ENCODE results near the gene CASZ1.

DNA sequence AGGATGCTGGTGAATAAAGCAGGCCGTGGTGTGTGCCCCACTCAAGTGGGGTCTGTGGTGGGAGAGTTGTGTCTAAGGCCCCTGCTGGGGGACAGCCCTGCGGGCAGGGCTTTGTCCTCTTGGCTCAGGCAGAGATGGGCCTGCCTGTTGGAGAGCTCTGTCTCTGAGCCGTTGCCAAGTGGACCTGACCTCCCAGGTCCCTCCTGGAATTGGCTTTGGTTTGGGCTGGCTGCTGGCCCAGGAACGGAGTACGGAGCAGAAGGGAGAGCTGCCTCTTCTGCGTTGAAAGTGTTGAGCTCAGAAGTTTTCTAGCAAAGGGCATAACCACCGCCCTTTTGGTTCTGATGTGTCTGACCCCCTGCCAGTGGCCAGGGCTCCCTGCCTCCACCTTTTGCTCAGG, 167.8 kb downstream of the CASZ1 start:
- TF ChIP-seq EHMT2 (IDR thresholded peaks at IDR 0.05; ENCODE audit: low read depth) (no peak), EP300 (IDR thresholded peaks at IDR 0.05) (no peak), POLR2A (IDR thresholded peaks at IDR 0.05; ENCODE audit: low read length) (no peak), CHD2 (IDR thresholded peaks at IDR 0.05; ENCODE audit: low read length, partially characterized antibody) (no peak), RFX5 (IDR thresholded peaks at IDR 0.05) (no peak), ZNF302 (CRISPR knock-in tag; IDR thresholded peaks at IDR 0.05) (no peak), ESRRA (IDR thresholded peaks at IDR 0.05; ENCODE audit: borderline replicate concordance, low read length) (no peak), RAD21 (conservative IDR thresholded peaks at IDR 0.05 in 1 of 2, IDR thresholded peaks at IDR 0.05 in 1 of 2) (no peak), PHF8 (IDR thresholded peaks at IDR 0.05; ENCODE audit: borderline replicate concordance, low read depth) (no peak), SREBF2 (IDR thresholded peaks at IDR 0.05) (no peak), MYC (IDR thresholded peaks at IDR 0.05; ENCODE audit: borderline replicate concordance, low read length) (no peak)
- TF ChIP-seq, protein P1, sequence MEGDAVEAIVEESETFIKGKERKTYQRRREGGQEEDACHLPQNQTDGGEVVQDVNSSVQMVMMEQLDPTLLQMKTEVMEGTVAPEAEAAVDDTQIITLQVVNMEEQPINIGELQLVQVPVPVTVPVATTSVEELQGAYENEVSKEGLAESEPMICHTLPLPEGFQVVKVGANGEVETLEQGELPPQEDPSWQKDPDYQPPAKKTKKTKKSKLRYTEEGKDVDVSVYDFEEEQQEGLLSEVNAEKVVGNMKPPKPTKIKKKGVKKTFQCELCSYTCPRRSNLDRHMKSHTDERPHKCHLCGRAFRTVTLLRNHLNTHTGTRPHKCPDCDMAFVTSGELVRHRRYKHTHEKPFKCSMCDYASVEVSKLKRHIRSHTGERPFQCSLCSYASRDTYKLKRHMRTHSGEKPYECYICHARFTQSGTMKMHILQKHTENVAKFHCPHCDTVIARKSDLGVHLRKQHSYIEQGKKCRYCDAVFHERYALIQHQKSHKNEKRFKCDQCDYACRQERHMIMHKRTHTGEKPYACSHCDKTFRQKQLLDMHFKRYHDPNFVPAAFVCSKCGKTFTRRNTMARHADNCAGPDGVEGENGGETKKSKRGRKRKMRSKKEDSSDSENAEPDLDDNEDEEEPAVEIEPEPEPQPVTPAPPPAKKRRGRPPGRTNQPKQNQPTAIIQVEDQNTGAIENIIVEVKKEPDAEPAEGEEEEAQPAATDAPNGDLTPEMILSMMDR (IDR thresholded peaks at IDR 0.05), result no peak
- TF ChIP-seq, protein P2, sequence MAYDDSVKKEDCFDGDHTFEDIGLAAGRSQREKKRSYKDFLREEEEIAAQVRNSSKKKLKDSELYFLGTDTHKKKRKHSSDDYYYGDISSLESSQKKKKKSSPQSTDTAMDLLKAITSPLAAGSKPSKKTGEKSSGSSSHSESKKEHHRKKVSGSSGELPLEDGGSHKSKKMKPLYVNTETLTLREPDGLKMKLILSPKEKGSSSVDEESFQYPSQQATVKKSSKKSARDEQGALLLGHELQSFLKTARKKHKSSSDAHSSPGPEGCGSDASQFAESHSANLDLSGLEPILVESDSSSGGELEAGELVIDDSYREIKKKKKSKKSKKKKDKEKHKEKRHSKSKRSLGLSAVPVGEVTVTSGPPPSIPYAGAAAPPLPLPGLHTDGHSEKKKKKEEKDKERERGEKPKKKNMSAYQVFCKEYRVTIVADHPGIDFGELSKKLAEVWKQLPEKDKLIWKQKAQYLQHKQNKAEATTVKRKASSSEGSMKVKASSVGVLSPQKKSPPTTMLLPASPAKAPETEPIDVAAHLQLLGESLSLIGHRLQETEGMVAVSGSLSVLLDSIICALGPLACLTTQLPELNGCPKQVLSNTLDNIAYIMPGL (CRISPR knock-in tag; IDR thresholded peaks at IDR 0.05; ENCODE audit: borderline replicate concordance), result no peak
- TF ChIP-seq, protein P3, sequence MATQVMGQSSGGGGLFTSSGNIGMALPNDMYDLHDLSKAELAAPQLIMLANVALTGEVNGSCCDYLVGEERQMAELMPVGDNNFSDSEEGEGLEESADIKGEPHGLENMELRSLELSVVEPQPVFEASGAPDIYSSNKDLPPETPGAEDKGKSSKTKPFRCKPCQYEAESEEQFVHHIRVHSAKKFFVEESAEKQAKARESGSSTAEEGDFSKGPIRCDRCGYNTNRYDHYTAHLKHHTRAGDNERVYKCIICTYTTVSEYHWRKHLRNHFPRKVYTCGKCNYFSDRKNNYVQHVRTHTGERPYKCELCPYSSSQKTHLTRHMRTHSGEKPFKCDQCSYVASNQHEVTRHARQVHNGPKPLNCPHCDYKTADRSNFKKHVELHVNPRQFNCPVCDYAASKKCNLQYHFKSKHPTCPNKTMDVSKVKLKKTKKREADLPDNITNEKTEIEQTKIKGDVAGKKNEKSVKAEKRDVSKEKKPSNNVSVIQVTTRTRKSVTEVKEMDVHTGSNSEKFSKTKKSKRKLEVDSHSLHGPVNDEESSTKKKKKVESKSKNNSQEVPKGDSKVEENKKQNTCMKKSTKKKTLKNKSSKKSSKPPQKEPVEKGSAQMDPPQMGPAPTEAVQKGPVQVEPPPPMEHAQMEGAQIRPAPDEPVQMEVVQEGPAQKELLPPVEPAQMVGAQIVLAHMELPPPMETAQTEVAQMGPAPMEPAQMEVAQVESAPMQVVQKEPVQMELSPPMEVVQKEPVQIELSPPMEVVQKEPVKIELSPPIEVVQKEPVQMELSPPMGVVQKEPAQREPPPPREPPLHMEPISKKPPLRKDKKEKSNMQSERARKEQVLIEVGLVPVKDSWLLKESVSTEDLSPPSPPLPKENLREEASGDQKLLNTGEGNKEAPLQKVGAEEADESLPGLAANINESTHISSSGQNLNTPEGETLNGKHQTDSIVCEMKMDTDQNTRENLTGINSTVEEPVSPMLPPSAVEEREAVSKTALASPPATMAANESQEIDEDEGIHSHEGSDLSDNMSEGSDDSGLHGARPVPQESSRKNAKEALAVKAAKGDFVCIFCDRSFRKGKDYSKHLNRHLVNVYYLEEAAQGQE (IDR thresholded peaks at IDR 0.05), result no peak
